GM12872 (cell line): ENCODE results near the gene EPHB3.

Source experiments
- CTCF ChIP-seq: IDR thresholded peaks from 3 replicates; pipeline ENCODE4 v1.5.1; 2011; ENCODE audit warnings: low read depth, mild to moderate bottlenecking, low read length, moderate library complexity; ENCODE audit not compliant: insufficient read depth

Gene EPHB3

GRCh38 chr3:184525337-184526087 is 36.1 kb upstream of the EPHB3 start:
- no peak for TF ChIP-seq CTCF

GRCh38 chr3:184526088-184526433 is 35.5 kb upstream of the EPHB3 start:
- TF ChIP-seq CTCF = no peak

GRCh38 chr3:184531626-184532280 is 29.8 kb upstream of the EPHB3 start:
- no peak for TF ChIP-seq CTCF

GRCh38 chr3:184532940-184533732 is 28.4 kb upstream of the EPHB3 start:
- no peak for TF ChIP-seq CTCF

- TF ChIP-seq CTCF = no peak
These were observed 23.5 kb upstream of the EPHB3 start for GRCh38 chr3:184537885-184538665.

GRCh38 chr3:184538666-184539431 is 22.7 kb upstream of the EPHB3 start:
- no peak for TF ChIP-seq CTCF
